SK-N-SH treated with all-trans-retinoic acid at 6 μM for 48 hours (cell line): ENCODE data around the gene CACNA1C.

Experiments used
- ATAC-seq: fragments of 200-7000 bp; cut with Tn5 transposase; 3 replicates; pipeline ENCODE4 v1.9.1; 2020; ENCODE audit warnings: mild to moderate bottlenecking, moderate library complexity
- ARNTL ChIP-seq: fragments of 450-650 bp; formaldehyde crosslinking; IDR thresholded peaks from 2 replicates; pipeline ENCODE4 v1.5.0; 2020; ENCODE audit warnings: low read depth, mild to moderate bottlenecking, moderate library complexity, borderline replicate concordance
- CREB5 ChIP-seq: fragments of 250-450 bp; sonication (Bioruptor Pico); IDR thresholded peaks from 2 replicates; pipeline ENCODE4 v1.5.1; 2020; ENCODE audit warnings: low read depth, mild to moderate bottlenecking, moderate library complexity
- CSDC2 ChIP-seq: fragments of 250-450 bp; sonication (Bioruptor Pico); IDR thresholded peaks from 2 replicates; pipeline ENCODE4 v1.5.0; 2020; ENCODE audit warnings: mild to moderate bottlenecking, moderate library complexity
- CSRNP3 ChIP-seq: fragments of 250-450 bp; sonication (Bioruptor Pico); IDR thresholded peaks from 2 replicates; pipeline ENCODE4 v1.5.1; 2021; ENCODE audit warnings: mild to moderate bottlenecking, moderate library complexity
- ESRRG ChIP-seq: fragments of 250-450 bp; sonication (Bioruptor Pico); IDR thresholded peaks from 2 replicates; pipeline ENCODE4 v1.6.1; 2021; ENCODE audit warnings: mild to moderate bottlenecking
- GLIS3 ChIP-seq: fragments of 250-450 bp; sonication (Bioruptor Pico); IDR thresholded peaks from 2 replicates; pipeline ENCODE4 v1.5.0; 2020; ENCODE audit warnings: mild to moderate bottlenecking, moderate library complexity
- ISL1 ChIP-seq: fragments of 250-450 bp; sonication (Bioruptor Pico); IDR thresholded peaks from 2 replicates; pipeline ENCODE4 v2.1.2; 2022; ENCODE audit warnings: mild to moderate bottlenecking, moderate library complexity
- OSR1 ChIP-seq: fragments of 250-450 bp; sonication (Bioruptor Pico); IDR thresholded peaks from 2 replicates; pipeline ENCODE4 v1.8.0; 2022; ENCODE audit warnings: moderate library complexity, mild to moderate bottlenecking, inconsistent platforms
- PATZ1 ChIP-seq: fragments of 250-450 bp; sonication (Bioruptor Pico); IDR thresholded peaks from 2 replicates; pipeline ENCODE4 v1.8.0; 2020; ENCODE audit warnings: mild to moderate bottlenecking, moderate library complexity, borderline replicate concordance
- POU6F1 ChIP-seq: fragments of 250-450 bp; sonication (Bioruptor Pico); IDR thresholded peaks from 2 replicates; pipeline ENCODE4 v1.8.0; 2021; ENCODE audit warnings: low read depth, mild to moderate bottlenecking, moderate library complexity, borderline replicate concordance
- RARB ChIP-seq: fragments of 250-450 bp; sonication (Bioruptor Pico); IDR thresholded peaks from 2 replicates; pipeline ENCODE4 v1.8.0; 2021; ENCODE audit warnings: mild to moderate bottlenecking, moderate library complexity
- SNAI2 ChIP-seq: fragments of 250-450 bp; sonication (Bioruptor Pico); IDR thresholded peaks from 2 replicates; pipeline ENCODE4 v1.5.0; 2020; ENCODE audit warnings: mild to moderate bottlenecking, moderate library complexity
- TCF4 ChIP-seq: fragments of 250-450 bp; sonication (Bioruptor Pico); IDR thresholded peaks from 2 replicates; pipeline ENCODE4 v1.8.0; 2021; ENCODE audit warnings: mild to moderate bottlenecking, moderate library complexity, borderline replicate concordance
- TSHZ2 ChIP-seq: fragments of 250-450 bp; sonication (Bioruptor Pico); IDR thresholded peaks from 2 replicates; pipeline ENCODE4 v1.5.0; 2020; ENCODE audit warnings: mild to moderate bottlenecking, moderate library complexity
- ZC3H10 ChIP-seq: fragments of 250-450 bp; sonication (Bioruptor Pico); IDR thresholded peaks from 2 replicates; pipeline ENCODE4 v1.5.1; 2021; ENCODE audit warnings: mild to moderate bottlenecking, moderate library complexity
- ZFP3 ChIP-seq: fragments of 250-450 bp; sonication (Bioruptor Pico); IDR thresholded peaks from 2 replicates; pipeline ENCODE4 v1.5.0; 2020; ENCODE audit warnings: mild to moderate bottlenecking, moderate library complexity
- ZFP30 ChIP-seq: fragments of 450-650 bp; formaldehyde crosslinking; IDR thresholded peaks from 2 replicates; pipeline ENCODE4 v1.5.0; 2022; ENCODE audit warnings: mild to moderate bottlenecking, moderate library complexity
- ZNF565 ChIP-seq: fragments of 450-650 bp; formaldehyde crosslinking; conservative IDR thresholded peaks from 2 replicates; pipeline ENCODE4 v1.5.0; 2020; ENCODE audit warnings: low read depth, mild to moderate bottlenecking, moderate library complexity
- ZNF70 ChIP-seq: fragments of 450-650 bp; formaldehyde crosslinking; IDR thresholded peaks from 2 replicates; pipeline ENCODE4 v1.5.0; 2020; ENCODE audit warnings: mild to moderate bottlenecking, moderate library complexity
- ZNF8 ChIP-seq: fragments of 450-650 bp; formaldehyde crosslinking; IDR thresholded peaks from 2 replicates; pipeline ENCODE4 v1.5.0; 2020; ENCODE audit warnings: mild to moderate bottlenecking, moderate library complexity

CACNA1C gene

GRCh38 chr12:2003676-2004112 is 49.1 kb upstream of the CACNA1C start (continued):
- TF ChIP-seq POU6F1 (CRISPR knock-in tag) (no peak), TCF4 (CRISPR knock-in tag) (no peak)

GRCh38 chr12:2004113-2004929 is 48.5 kb upstream of the CACNA1C start, which contains the start of gene DCP1B:
DCP1B (minus strand) TSS chr12:2004457; CDS start chr12:2004431, 26 bp downstream.
- TF ChIP-seq ZNF70 (peak; percentile 47; the same call in 1 of the 2 replicates), ARNTL (no peak)
- peak; percentile 100 for ATAC-seq

GRCh38 chr12:2008677-2009076 is 44.1 kb upstream of the CACNA1C start:
- no peak for TF ChIP-seq TCF4 (CRISPR knock-in tag)
- TF ChIP-seq ESRRG (CRISPR knock-in tag), result no peak
- no peak for TF ChIP-seq SNAI2
- TF ChIP-seq ZNF8 (CRISPR knock-in tag), result no peak
- TF ChIP-seq ZFP30 (CRISPR knock-in tag), result no peak
- TF ChIP-seq TSHZ2 (CRISPR knock-in tag), result no peak
- TF ChIP-seq ZNF565 (CRISPR knock-in tag), result no peak
- TF ChIP-seq ZFP3 (CRISPR knock-in tag), result no peak
- no peak for TF ChIP-seq ZNF70
- TF ChIP-seq CREB5 (CRISPR knock-in tag), result no peak
- no peak for TF ChIP-seq CSDC2 (CRISPR knock-in tag)
- no peak for TF ChIP-seq RARB (CRISPR knock-in tag)
- TF ChIP-seq ZC3H10 (CRISPR knock-in tag), result no peak
- no peak for TF ChIP-seq ISL1 (CRISPR knock-in tag)
- TF ChIP-seq OSR1 (CRISPR knock-in tag), result no peak
- no peak for ATAC-seq

- no peak for ATAC-seq
These were observed 43.2 kb upstream of the CACNA1C start for GRCh38 chr12:2009623-2010022.

More at GRCh38 chr12:2009623-2010022, 43.2 kb upstream of the CACNA1C start:
- no peak for TF ChIP-seq CSDC2 (CRISPR knock-in tag)
- no peak for TF ChIP-seq ZC3H10 (CRISPR knock-in tag)
- no peak for TF ChIP-seq ZFP30 (CRISPR knock-in tag)
- TF ChIP-seq CSRNP3 (CRISPR knock-in tag), result no peak
- no peak for TF ChIP-seq PATZ1
- no peak for TF ChIP-seq ZFP3 (CRISPR knock-in tag)
- no peak for TF ChIP-seq ISL1 (CRISPR knock-in tag)
- no peak for TF ChIP-seq GLIS3 (CRISPR knock-in tag)
